ENCODE data around the gene DGKE.

Gene DGKE

DNA sequence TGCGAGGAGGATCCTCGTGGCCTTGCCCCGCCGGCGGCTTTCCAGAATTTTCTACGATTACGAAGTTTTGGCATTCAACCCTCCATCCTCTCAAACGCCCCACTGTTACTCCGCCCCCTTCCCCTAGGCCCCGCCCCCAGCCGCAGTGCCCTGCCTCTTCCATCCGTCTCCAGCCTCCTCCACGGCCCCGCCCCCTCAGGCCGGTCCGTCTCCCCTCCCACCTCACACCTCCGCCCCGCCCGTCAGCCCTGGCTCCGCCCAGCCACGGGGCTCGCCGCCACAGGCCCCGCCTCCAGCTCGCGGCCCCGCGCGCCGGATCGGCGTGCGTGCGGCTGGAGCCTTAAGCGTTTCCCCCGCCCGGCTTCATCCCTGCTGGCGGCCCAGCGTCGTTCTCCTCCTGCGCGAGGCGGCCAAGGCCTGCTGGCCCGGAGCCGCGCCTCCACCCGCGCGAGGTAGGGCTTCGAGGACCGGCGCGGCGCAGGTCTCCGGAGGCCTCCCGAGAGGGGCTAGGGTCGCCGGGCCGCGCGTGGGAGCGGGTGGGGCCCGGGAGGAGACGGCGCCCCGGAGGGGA is at the start of gene DGKE, which contains the start of gene C17orf67:
DGKE (plus strand) TSS at position 343 of the 571 bp plus-strand sequence. CDS start 645 bp downstream, outside the sequence.
C17orf67 (minus strand) TSS at position 112 of the 571 bp plus-strand sequence. CDS start 18,110 bp downstream, outside the sequence.
- H3K4me3 ChIP-seq (ENCODE audit: low read depth, low read length), result peak within 1 kb of the TSS; percentile 61
- DNase-seq (ENCODE audit: low read depth, low spot score), result peak; percentile 95
- in situ Hi-C loops (cut with HindIII; ENCODE audit: low sequenced_read_pairs), result no loop called here
- TF ChIP-seq, protein P1, sequence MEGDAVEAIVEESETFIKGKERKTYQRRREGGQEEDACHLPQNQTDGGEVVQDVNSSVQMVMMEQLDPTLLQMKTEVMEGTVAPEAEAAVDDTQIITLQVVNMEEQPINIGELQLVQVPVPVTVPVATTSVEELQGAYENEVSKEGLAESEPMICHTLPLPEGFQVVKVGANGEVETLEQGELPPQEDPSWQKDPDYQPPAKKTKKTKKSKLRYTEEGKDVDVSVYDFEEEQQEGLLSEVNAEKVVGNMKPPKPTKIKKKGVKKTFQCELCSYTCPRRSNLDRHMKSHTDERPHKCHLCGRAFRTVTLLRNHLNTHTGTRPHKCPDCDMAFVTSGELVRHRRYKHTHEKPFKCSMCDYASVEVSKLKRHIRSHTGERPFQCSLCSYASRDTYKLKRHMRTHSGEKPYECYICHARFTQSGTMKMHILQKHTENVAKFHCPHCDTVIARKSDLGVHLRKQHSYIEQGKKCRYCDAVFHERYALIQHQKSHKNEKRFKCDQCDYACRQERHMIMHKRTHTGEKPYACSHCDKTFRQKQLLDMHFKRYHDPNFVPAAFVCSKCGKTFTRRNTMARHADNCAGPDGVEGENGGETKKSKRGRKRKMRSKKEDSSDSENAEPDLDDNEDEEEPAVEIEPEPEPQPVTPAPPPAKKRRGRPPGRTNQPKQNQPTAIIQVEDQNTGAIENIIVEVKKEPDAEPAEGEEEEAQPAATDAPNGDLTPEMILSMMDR (IDR thresholded peaks at IDR 0.05; ENCODE audit: low read depth, low read length), result no peak

GRCh38 chr17:56785405-56785804 is 48.5 kb upstream of the DGKE start:
- no peak overlapping the region for H3K4me3 ChIP-seq (ENCODE audit: low read depth, low read length)
- peak; percentile 8 for DNase-seq (ENCODE audit: low read depth, low spot score)
- TF ChIP-seq, protein P1 (IDR thresholded peaks at IDR 0.05; ENCODE audit: low read depth, low read length), result no peak
- in situ Hi-C loops (cut with HindIII; ENCODE audit: low sequenced_read_pairs), result no loop called here

DNA sequence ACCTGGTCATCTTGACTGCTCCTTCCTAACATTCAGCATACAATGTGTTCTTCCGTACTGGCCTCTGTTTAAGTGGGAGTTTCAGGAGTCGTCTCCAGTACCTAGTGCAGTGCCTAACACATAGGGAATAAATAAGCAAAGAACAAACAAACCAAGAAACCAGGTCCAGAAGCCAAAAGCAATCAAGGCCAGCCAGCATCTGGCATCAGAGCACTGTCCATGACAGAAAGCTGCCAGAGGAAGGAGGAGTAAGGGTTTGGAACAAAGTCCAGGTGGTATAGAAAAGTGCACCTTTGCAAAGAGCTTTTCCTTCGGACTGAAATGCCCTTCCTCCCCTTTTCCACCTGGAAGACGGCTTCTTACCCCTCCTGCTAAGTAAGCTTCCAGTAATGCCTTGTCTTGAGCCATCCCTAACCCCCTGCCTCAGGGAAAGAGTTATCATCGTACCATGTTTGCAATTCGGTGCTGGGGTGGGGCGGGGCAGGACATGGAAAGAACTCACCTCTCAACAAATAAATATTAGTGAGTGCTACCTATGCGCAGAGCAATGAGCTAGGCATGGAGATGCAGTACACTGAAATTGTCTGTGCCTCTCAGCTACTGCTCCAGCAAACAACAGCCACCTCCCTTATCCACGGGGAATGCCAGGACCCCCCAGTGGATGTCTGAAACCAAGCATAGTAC is 47.8 kb upstream of the DGKE start:
- TF ChIP-seq, protein P1 (IDR thresholded peaks at IDR 0.05; ENCODE audit: low read depth, low read length), result no peak
- H3K4me3 ChIP-seq (ENCODE audit: low read depth, low read length), result no peak overlapping the region
- DNase-seq (ENCODE audit: low read depth, low spot score), result no peak
- in situ Hi-C loops (cut with HindIII; ENCODE audit: low sequenced_read_pairs), result no loop called here

- DNase-seq (ENCODE audit: low read depth, low spot score), result peak; percentile 88
- in situ Hi-C loops (cut with HindIII; ENCODE audit: low sequenced_read_pairs), result no loop called here
Measured at GRCh38 chr17:56786989-56787482, 46.9 kb upstream of the DGKE start.

GRCh38 chr17:56792267-56792666 is 41.7 kb upstream of the DGKE start:
- H3K4me3 ChIP-seq (ENCODE audit: low read depth, low read length), result no peak overlapping the region
- TF ChIP-seq, protein P1 (IDR thresholded peaks at IDR 0.05; ENCODE audit: low read depth, low read length), result no peak
- DNase-seq (ENCODE audit: low read depth, low spot score), result no peak
- in situ Hi-C loops (cut with HindIII; ENCODE audit: low sequenced_read_pairs), result no loop called here

More at GRCh38 chr17:56786989-56787482, 46.9 kb upstream of the DGKE start:
- TF ChIP-seq, protein P1 (IDR thresholded peaks at IDR 0.05; ENCODE audit: low read depth, low read length), result no peak
- no peak overlapping the region for H3K4me3 ChIP-seq (ENCODE audit: low read depth, low read length)

DNA sequence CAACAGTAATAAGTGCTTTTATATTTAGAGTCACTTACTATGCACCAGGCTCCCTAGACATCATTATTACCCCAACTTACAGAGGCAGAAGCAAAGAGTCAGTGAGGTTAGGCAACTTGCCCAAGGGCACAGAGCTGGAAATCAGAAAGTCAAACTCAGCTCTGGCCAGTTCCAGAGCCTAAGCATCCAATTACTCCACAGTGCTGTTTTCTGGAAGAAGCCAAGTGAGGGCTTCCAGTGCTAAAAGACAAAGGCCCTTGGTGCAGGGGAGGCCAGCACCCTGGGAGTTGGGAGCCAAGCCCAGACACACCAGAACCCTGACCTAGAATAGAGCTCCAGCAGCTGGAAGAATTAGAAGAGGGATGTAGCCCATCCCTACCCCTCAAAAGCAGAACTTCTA is 40.4 kb upstream of the DGKE start:
- in situ Hi-C loops (cut with HindIII; ENCODE audit: low sequenced_read_pairs), result no loop called here
- H3K4me3 ChIP-seq (ENCODE audit: low read depth, low read length), result no peak overlapping the region
- no peak for DNase-seq (ENCODE audit: low read depth, low spot score)
- TF ChIP-seq, protein P1 (IDR thresholded peaks at IDR 0.05; ENCODE audit: low read depth, low read length), result no peak
